Cardiac fibroblast (primary cell): ENCODE results near the gene IL12A.

ENCODE experiments used
- DNase-seq, 2 donors: peaks; one replicate each; pipeline versions ENCODE4 v3.0.0 to v3.0.0-alpha.2; 2010; ENCODE audit warnings: low read depth in 2 of 2
- H3K4me3 ChIP-seq, 2 donors: replicated peaks in 1 of 2; 1 replicate in 1 of 2; 2 replicates in 1 of 2; pipeline ENCODE4 v1.5.1; 2011; ENCODE audit warnings: low read depth in 2 of 2, low read length in 2 of 2, mild to moderate bottlenecking in 2 of 2, moderate library complexity in 1 of 2
- CTCF ChIP-seq: IDR thresholded peaks from one replicate; pipeline ENCODE4 v1.5.1; 2011; ENCODE audit warnings: low read depth, mild to moderate bottlenecking, low read length, inconsistent platforms

The IL12A gene

GRCh38 chr3:160010578-160010977 is 21.9 kb downstream of the IL12A start:
- DNase-seq, result no peak
- TF ChIP-seq CTCF, result no peak
- H3K4me3 ChIP-seq, result no peak overlapping the region

- DNase-seq, result no peak
- no peak for TF ChIP-seq CTCF
- H3K4me3 ChIP-seq, result no peak overlapping the region
Measured at GRCh38 chr3:160012108-160012507, 23.5 kb downstream of the IL12A start.

- no peak overlapping the region for H3K4me3 ChIP-seq
- TF ChIP-seq CTCF, result no peak
- DNase-seq, result peak in 1 of 2 donors; percentile 41
Measured at GRCh38 chr3:160016972-160017371, 28.3 kb downstream of the IL12A start.

- no peak overlapping the region for H3K4me3 ChIP-seq
- no peak for DNase-seq
- no peak for TF ChIP-seq CTCF
Measured at GRCh38 chr3:160018959-160019358, 30.3 kb downstream of the IL12A start.

- DNase-seq, result no peak
- no peak for TF ChIP-seq CTCF
- no peak overlapping the region for H3K4me3 ChIP-seq
Measured at GRCh38 chr3:160020057-160020711, 31.5 kb downstream of the IL12A start.

- H3K4me3 ChIP-seq, result no peak overlapping the region
- no peak for DNase-seq
- no peak for TF ChIP-seq CTCF
Measured at GRCh38 chr3:160022068-160022467, 33.4 kb downstream of the IL12A start.

- TF ChIP-seq CTCF, result no peak
- no peak overlapping the region for H3K4me3 ChIP-seq
- DNase-seq, result peak; percentile 10 to 26
Measured at GRCh38 chr3:160023476-160023875, 34.8 kb downstream of the IL12A start.
